ENCODE results near the gene GNPNAT1.

DNA sequence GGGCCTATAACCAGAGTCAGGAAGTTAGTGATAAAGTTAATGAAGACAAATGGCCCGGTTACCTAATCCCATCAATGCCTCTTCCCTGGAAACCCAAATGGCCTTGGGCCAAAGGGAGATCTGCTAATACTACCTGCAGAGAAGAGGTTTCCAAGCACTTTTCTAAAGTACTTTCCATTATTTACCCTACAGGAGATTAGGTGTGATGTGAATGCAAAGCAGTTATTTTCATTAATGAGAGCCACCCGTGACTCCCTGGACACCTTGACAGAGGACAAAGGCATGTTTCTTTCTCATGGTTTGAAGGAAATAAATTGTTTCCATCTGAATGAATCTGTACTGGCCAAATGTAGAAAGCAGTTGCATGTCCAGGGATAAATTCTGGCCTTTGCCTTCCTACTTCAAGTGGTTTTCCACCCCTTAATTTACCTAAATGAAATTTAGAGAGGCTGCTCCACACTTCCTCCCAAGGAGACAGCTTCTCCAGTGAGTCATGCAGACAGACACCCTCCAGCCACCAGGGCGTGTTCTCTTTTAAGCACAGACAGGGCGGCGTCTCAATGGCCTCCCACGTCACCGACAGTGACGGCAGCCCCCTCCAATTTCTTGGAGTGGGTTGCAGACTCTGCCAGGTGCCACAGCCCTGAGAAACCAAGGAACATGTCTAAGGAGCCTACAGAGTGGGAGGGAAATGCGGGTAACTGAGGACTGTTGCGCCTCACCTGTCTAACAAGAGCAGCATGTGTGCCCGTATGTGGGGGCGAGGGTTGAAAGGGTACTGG lies 43.9 kb upstream of the GNPNAT1 start:
- TF ChIP-seq, protein P1, sequence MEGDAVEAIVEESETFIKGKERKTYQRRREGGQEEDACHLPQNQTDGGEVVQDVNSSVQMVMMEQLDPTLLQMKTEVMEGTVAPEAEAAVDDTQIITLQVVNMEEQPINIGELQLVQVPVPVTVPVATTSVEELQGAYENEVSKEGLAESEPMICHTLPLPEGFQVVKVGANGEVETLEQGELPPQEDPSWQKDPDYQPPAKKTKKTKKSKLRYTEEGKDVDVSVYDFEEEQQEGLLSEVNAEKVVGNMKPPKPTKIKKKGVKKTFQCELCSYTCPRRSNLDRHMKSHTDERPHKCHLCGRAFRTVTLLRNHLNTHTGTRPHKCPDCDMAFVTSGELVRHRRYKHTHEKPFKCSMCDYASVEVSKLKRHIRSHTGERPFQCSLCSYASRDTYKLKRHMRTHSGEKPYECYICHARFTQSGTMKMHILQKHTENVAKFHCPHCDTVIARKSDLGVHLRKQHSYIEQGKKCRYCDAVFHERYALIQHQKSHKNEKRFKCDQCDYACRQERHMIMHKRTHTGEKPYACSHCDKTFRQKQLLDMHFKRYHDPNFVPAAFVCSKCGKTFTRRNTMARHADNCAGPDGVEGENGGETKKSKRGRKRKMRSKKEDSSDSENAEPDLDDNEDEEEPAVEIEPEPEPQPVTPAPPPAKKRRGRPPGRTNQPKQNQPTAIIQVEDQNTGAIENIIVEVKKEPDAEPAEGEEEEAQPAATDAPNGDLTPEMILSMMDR (IDR thresholded peaks at IDR 0.05) = no peak
- no peak for TF ChIP-seq POLR2AphosphoS5 (IDR thresholded peaks at IDR 0.05)
